Neural crest cell (in vitro differentiated cells): ENCODE measurements around the gene PVALEF. TPM values are rescaled to one million over a fixed set of nuclear protein-coding genes. Genes with fewer than 3 reads are reported as not detected.

Experiments used
- DNase-seq: peaks from one replicate; pipeline ENCODE4 v3.0.0; 2021; ENCODE audit warnings: low read depth, mixed read lengths, low spot score
- H3K27ac Mint-ChIP-seq: one replicate; pipeline ENCODE4 v1.8.0; 2021; ENCODE audit warnings: mild to moderate bottlenecking, mixed read lengths; ENCODE audit not compliant: unreplicated experiment
- H3K27me3 Mint-ChIP-seq: 2 replicates; pipeline ENCODE4 v1.8.0; 2021; ENCODE audit warnings: low read depth, mild to moderate bottlenecking, mixed read lengths
- H3K36me3 Mint-ChIP-seq: 2 replicates; pipeline ENCODE4 v1.8.0; 2021; ENCODE audit warnings: low read depth, mild to moderate bottlenecking, mixed read lengths
- H3K4me1 Mint-ChIP-seq: 2 replicates; pipeline ENCODE4 v1.8.0; 2021; ENCODE audit warnings: mixed read lengths
- H3K4me3 Mint-ChIP-seq: one replicate; pipeline ENCODE4 v1.8.0; 2021; ENCODE audit warnings: mild to moderate bottlenecking, mixed read lengths
- H3K9me3 Mint-ChIP-seq: 2 replicates; pipeline ENCODE4 v1.8.0; 2021; ENCODE audit warnings: mixed read lengths
- CTCF ChIP-seq: fragments of 200-600 bp; sonication (generic); conservative IDR thresholded peaks from 2 replicates; pipeline ENCODE4 v1.5.0; 2021; ENCODE audit warnings: antibody characterized with exemption, mild to moderate bottlenecking
- total RNA-seq: library from RNA; stranded (reverse); gene quantifications from 2 replicates; pipeline ENCODE4 v1.2.1, GENCODE V29; 2021

PVALEF gene
- total RNA-seq, 1 donor from 2014 or later = not detected

DNA sequence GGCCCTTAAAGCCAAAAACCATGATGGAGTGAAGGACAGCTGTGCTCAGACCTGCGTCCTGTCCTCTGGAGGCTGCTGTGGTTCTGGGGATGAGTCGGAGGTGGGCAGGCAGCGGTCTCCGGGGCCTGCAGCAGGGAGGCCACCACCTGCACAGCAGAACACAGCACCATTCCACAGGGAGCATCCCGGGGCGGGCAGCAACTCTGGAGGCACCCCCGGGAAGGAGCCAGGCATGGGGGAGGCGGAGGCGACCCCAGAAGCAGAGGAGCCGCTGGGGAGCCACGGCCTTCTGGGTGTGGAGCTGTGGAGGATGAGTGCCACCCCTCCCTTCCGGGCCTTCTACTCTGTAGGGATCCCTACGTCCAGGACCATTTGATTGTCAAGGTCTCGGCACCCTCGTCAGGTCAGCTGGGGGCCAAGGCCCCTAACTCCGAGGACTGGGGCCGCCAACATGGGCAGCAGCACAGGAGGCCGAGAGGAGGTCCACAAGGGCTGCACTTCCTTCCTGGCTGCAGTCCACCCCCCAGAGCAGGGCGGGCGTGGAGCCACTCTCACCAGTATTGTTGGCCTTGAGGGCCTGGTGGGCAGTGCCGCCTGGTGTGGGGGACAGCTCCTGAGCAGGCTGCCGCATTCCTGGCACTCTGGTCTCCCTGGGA, 33.6 kb downstream of the PVALEF start:
- peaks cover 4% of the 10 kb centered on the region for H3K4me1 Mint-ChIP-seq
- H3K27me3 Mint-ChIP-seq = no peaks in the 10 kb centered on the region
- TF ChIP-seq CTCF = no peak
- DNase-seq = no peak
- no peak overlapping the region for H3K27ac Mint-ChIP-seq
- no peaks in the 10 kb centered on the region for H3K36me3 Mint-ChIP-seq
- no peaks in the 10 kb centered on the region for H3K9me3 Mint-ChIP-seq
- H3K4me3 Mint-ChIP-seq = no peak overlapping the region

DNA sequence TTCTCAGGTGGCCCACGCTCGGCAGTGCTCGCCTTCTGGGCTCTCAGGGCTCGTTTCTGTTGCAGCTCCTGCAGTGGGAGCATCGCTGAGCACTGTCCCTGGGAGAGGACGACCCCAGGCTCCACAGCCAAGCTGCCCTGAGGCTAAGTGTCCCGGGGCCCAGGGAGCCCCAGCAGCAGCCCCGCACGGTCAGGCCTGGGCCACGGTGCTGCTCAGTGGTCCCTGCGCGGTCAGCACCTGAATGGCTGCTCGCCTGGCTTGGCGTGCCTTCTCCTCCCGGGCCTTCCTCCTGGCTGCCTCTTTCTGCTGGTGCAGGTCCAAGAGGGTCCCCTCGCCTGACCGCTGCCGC, 34.1 kb downstream of the PVALEF start:
- Mint-ChIP-seq H3K36me3 (no peaks in the 10 kb centered on the region), H3K9me3 (no peaks in the 10 kb centered on the region)

GRCh38 chr17:81200201-81200600, 34.9 kb downstream of the PVALEF start:
- H3K4me3 Mint-ChIP-seq = no peak overlapping the region
- H3K27ac Mint-ChIP-seq = no peak overlapping the region
- no peak for TF ChIP-seq CTCF
- no peaks in the 10 kb centered on the region for H3K9me3 Mint-ChIP-seq
- peaks cover 4% of the 10 kb centered on the region for H3K4me1 Mint-ChIP-seq
- H3K36me3 Mint-ChIP-seq = no peaks in the 10 kb centered on the region
- no peak for DNase-seq
- H3K27me3 Mint-ChIP-seq = no peaks in the 10 kb centered on the region

More for the DNA sequence above, 34.1 kb downstream of the PVALEF start:
- no peak for DNase-seq
- Mint-ChIP-seq H3K27ac (no peak overlapping the region), H3K4me1 (peaks cover 4% of the 10 kb centered on the region), H3K27me3 (no peaks in the 10 kb centered on the region), H3K4me3 (no peak overlapping the region)
- TF ChIP-seq CTCF = no peak

GRCh38 chr17:81200695-81201580, 35.6 kb downstream of the PVALEF start:
- Mint-ChIP-seq H3K9me3 (no peaks in the 10 kb centered on the region), H3K36me3 (no peaks in the 10 kb centered on the region), H3K4me3 (peak overlapping the region; percentile 4), H3K4me1 (peaks cover 4% of the 10 kb centered on the region), H3K27me3 (no peaks in the 10 kb centered on the region), H3K27ac (no peak overlapping the region)
- peak; percentile 65 for DNase-seq
- TF ChIP-seq CTCF = peak; percentile 70

DNA sequence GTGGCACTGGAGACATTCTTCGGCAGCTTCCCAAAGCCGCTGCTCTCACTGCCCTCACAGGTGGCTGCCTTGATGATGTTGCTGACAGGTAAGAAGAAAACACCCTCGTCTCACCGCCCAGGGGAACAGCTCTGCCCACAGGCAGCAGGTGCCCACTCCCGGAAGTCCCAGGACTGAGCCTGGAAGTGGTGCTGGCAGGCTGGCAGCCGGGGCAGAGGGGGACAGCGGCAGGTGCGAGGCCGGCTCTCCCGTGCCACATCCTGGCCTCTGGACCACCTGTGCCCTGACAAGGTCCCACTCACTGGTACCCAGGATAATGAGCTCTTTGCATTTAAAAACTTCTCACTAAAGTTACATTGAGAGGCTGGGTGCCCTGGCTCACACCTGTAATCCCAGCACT, 37.0 kb downstream of the PVALEF start:
- H3K27me3 Mint-ChIP-seq = no peaks in the 10 kb centered on the region
- TF ChIP-seq CTCF = no peak
- no peak overlapping the region for H3K4me3 Mint-ChIP-seq
- peaks cover 4% of the 10 kb centered on the region for H3K4me1 Mint-ChIP-seq
- no peaks in the 10 kb centered on the region for H3K36me3 Mint-ChIP-seq
- DNase-seq = no peak
- H3K9me3 Mint-ChIP-seq = no peaks in the 10 kb centered on the region
- no peak overlapping the region for H3K27ac Mint-ChIP-seq
